Stomach (tissue), 9 donors: ENCODE measurements around the gene PBX3. TPM values are rescaled to one million over a fixed set of nuclear protein-coding genes. Genes with fewer than 3 reads are reported as not detected.

Source experiments
- DNase-seq, 2 donors: peaks; one replicate each; pipeline versions ENCODE4 v3.0.0 to v3.0.0-alpha.2; 2013 to 2019
- H3K27ac ChIP-seq, 5 donors: fragments of 200-600 bp in 4 of 5; sonication (generic) in 4 of 5; one replicate each; pipeline ENCODE4 v1.5.1; 2013 to 2019; ENCODE audit warnings: mild to moderate bottlenecking in 1 of 5, moderate library complexity in 1 of 5
- H3K27me3 ChIP-seq, 3 donors: fragments of 200-600 bp; sonication (generic); one replicate each; pipeline ENCODE4 v1.5.1; 2017 to 2019; ENCODE audit warnings: mixed run types in 1 of 3
- H3K36me3 ChIP-seq, 4 donors: fragments of 200-600 bp; sonication (generic); 1 replicate in 3 of 4; 2 replicates in 1 of 4; pipeline ENCODE4 v1.5.1; 2016 to 2019
- H3K4me1 ChIP-seq, 4 donors: fragments of 200-600 bp; sonication (generic); one replicate each; pipeline ENCODE4 v1.5.1; 2016 to 2019
- H3K4me3 ChIP-seq, 4 donors: fragments of 200-600 bp; sonication (generic) in 3 of 4; one replicate each; pipeline ENCODE4 v1.5.1; 2016 to 2019; ENCODE audit warnings: mild to moderate bottlenecking in 1 of 4
- H3K9me3 ChIP-seq, 4 donors: fragments of 200-600 bp; sonication (generic); one replicate each; pipeline ENCODE4 v1.5.1; 2016 to 2019
- CTCF ChIP-seq, 7 experiments: fragments of 450-650 bp in 4 of 7; fragments of 200-600 bp in 3 of 7; sonication (generic) in 3 of 7; IDR thresholded peaks; one replicate each; pipeline ENCODE4 v1.5.1; 2016 to 2019; ENCODE audit warnings: antibody characterized with exemption in 7 of 7, control low read depth in 2 of 7, mild to moderate bottlenecking in 1 of 7
- EP300 ChIP-seq: sonication (generic); formaldehyde crosslinking; IDR thresholded peaks from one replicate; pipeline ENCODE4 v1.6.1; 2017; ENCODE audit warnings: antibody characterized with exemption
- POLR2A ChIP-seq, 4 donors: fragments of 450-650 bp; IDR thresholded peaks; one replicate each; pipeline ENCODE4 v1.6.1; 2016; ENCODE audit warnings: antibody characterized with exemption in 4 of 4, control low read depth in 2 of 4, mild to moderate bottlenecking in 1 of 4, moderate library complexity in 1 of 4
- POLR2AphosphoS5 ChIP-seq, 3 donors: sonication (generic); formaldehyde crosslinking; IDR thresholded peaks; one replicate each; pipeline ENCODE4 v1.6.1; 2016; ENCODE audit warnings: antibody characterized with exemption in 3 of 3
- WGBS, 5 donors: extraction: QIAGEN DNeasy Blood & Tissue Kit in 3 of 5; methylation state at CpG; one replicate each; pipeline versions ENCODE4 v1.1.5 to v1.1.7; 2013 to 2018; 5-methylcytosine and 5-hydroxymethylcytosine counted together
- intact Hi-C: fragments of 100-400 bp; cut with DNase I; formaldehyde crosslinking; loops from one replicate; pipeline ENCODE4 v1.15.1; 2023; ENCODE audit warnings: low total_unique reads
- polyA plus RNA-seq, 3 donors: library from polyadenylated mRNA; stranded (reverse); fragments of 200-250 nt; gene quantifications; one replicate each; pipeline ENCODE4 v1.2.3, GENCODE V29; 2013
- total RNA-seq, 5 donors: library from RNA; depleted of rRNA; stranded (reverse); fragments of >200 nt; gene quantifications; one replicate each; pipeline versions ENCODE4 v1.1.0 to v1.2.3, GENCODE V29; 2014 to 2016
- donor health status: healthy with polysubstance abuse.
- donor health status: Bipolar disorder and iron deficiency.
- donor health status: healthy.

PBX3 gene
- total and polyA plus RNA-seq, 8 donors, result 9.3 to 59.1 (median 16.2) TPM

- no peak overlapping the region for H3K4me3 ChIP-seq
- H3K9me3 ChIP-seq, result no peaks in the 10 kb centered on the region
- no peaks in the 10 kb centered on the region for H3K27me3 ChIP-seq
- peaks cover 0 to 13% (median 4%) of the 10 kb centered on the region in 4 donors for H3K4me1 ChIP-seq
- 87 to 93% (median 88%) methylated on average over 3 of the region's 3 CpGs for WGBS, 5 donors
- TF ChIP-seq POLR2A (IDR thresholded peaks at IDR 0.05), result no peak
- no peak for TF ChIP-seq CTCF (IDR thresholded peaks at IDR 0.05)
- no peak for TF ChIP-seq EP300
- TF ChIP-seq POLR2AphosphoS5 (IDR thresholded peaks at IDR 0.05), result no peak
- DNase-seq, result no peak
- no peak overlapping the region for H3K27ac ChIP-seq
- intact Hi-C loops, result no loop called here
- H3K36me3 ChIP-seq, result no peaks in the 10 kb centered on the region
These were observed 63.8 kb downstream of the PBX3 start for GRCh38 chr9:125811002-125811401.

DNA sequence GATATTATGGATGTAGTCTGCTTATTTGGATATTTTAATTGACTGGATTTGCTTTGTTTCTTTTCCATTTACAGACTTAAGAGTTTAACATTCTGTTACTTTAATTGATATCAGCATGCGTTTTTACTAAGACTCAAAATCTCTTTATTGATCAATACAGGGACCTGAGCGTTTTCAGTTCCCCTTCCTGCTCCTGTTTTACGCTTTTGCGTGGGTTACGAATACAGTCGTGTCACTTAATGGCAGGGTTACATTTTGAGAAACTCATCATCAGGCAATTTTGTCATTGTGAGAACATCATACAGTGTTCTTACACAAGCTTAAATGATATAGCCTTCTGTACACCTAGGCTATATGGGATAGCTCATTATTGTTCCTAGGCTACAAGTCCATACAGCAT, 65.2 kb downstream of the PBX3 start:
- DNase-seq, result no peak
- Histone ChIP-seq H3K4me1 (peaks cover 0 to 9% (median 3%) of the 10 kb centered on the region in 4 donors), H3K4me3 (no peak overlapping the region), H3K36me3 (no peaks in the 10 kb centered on the region), H3K27ac (no peak overlapping the region), H3K9me3 (no peaks in the 10 kb centered on the region), H3K27me3 (no peaks in the 10 kb centered on the region)
- TF ChIP-seq EP300 (no peak), POLR2A (IDR thresholded peaks at IDR 0.05) (no peak), CTCF (IDR thresholded peaks at IDR 0.05) (no peak), POLR2AphosphoS5 (IDR thresholded peaks at IDR 0.05) (no peak)
- intact Hi-C loops, result no loop called here
- 95 to 96% (median 95%) methylated on average over 6 of the region's 6 CpGs for WGBS, 5 donors

DNA sequence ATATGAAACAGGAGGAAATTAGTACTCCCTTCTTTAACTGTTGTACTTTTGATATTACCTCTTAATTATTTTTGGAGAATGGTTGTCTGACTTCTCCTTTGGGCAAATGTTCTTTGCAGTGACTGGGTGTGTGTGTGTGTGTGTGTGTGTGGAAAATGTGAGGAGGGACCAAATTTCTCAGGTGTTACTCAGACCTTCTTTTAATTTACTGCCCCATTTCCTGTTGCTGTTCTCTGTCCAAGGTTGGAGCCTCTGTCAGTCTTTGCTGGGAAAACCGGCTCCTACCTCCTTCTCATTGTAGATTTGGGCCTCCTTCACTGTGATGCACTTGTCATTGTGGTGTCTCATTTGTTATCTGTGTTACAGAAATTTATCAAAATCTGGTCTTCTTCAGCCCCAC, 68.4 kb downstream of the PBX3 start:
- no peak for DNase-seq
- H3K27ac ChIP-seq, result peak overlapping the region in 2 of 5 donors; percentile 8 to 43

GRCh38 chr9:125816321-125816720, 69.1 kb downstream of the PBX3 start:
- 88 to 96% (median 95%) methylated on average over 5 of the region's 5 CpGs for WGBS, 5 donors
- H3K27me3 ChIP-seq, result no peaks in the 10 kb centered on the region

More for the DNA sequence above, 68.4 kb downstream of the PBX3 start:
- H3K36me3 ChIP-seq, result no peaks in the 10 kb centered on the region
- no peaks in the 10 kb centered on the region for H3K27me3 ChIP-seq
- intact Hi-C loops, result no loop called here
- WGBS, 5 donors, result 81 to 96% (median 91%) methylated on average over 1 of the region's 1 CpG
- H3K4me3 ChIP-seq, result no peak overlapping the region
- H3K4me1 ChIP-seq, result peaks cover 0 to 19% (median 7%) of the 10 kb centered on the region in 4 donors
- TF ChIP-seq POLR2A (IDR thresholded peaks at IDR 0.05), result no peak
- peak in 1 of 3 donors; percentile 5 for TF ChIP-seq POLR2AphosphoS5 (IDR thresholded peaks at IDR 0.05)
- no peaks in the 10 kb centered on the region for H3K9me3 ChIP-seq

More at GRCh38 chr9:125816321-125816720, 69.1 kb downstream of the PBX3 start:
- DNase-seq, result no peak
- TF ChIP-seq CTCF (IDR thresholded peaks at IDR 0.05), result no peak
- TF ChIP-seq POLR2A (IDR thresholded peaks at IDR 0.05), result no peak
- H3K9me3 ChIP-seq, result no peaks in the 10 kb centered on the region
- H3K4me1 ChIP-seq, result peaks cover 0 to 25% (median 11%) of the 10 kb centered on the region in 4 donors
- H3K27ac ChIP-seq, result peak overlapping the region in 2 of 5 donors; percentile 8 to 43
- H3K36me3 ChIP-seq, result no peaks in the 10 kb centered on the region
- intact Hi-C loops, result no loop called here
- no peak overlapping the region for H3K4me3 ChIP-seq
